ENCODE results near the gene TYSND1. TPM values are rescaled to one million over a fixed set of nuclear protein-coding genes. Genes with fewer than 3 reads are reported as not detected.
"Not testable (repeated sequence)": the region's sequence is repeated elsewhere in the genome, so short reads cannot be mapped to it uniquely, and the experiment has no call there.

Gene TYSND1
- total RNA-seq, 1 experiment from 2014 or later: 13.6 TPM

DNA sequence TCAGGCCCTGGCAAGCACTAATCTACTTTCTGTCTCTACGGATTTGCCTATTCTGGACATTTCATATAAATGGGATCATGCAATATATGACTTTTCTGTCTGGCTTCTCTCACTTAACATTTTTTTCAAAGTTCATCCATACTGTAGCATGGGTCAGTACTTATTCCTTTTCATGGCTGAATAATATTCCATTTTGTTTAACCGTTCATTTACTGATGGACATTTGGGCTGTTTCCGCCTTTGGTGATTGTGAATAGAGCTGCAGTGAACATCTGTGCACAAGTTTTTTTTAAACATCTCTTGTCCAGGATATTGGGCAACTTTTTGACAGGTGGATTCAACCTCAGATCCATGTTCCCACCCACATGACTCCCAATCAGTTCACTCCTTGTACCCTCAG lies 44.8 kb downstream of the TYSND1 start:
- Histone ChIP-seq H3K4me1 (ENCODE audit: control insufficient read depth in 1 of 2, insufficient read depth in 2 of 2, low read length in 2 of 2) (no peaks in the 10 kb centered on the region), H3K36me3 (ENCODE audit: control insufficient read depth in 1 of 2, insufficient read depth in 2 of 2, low read length in 2 of 2) (peaks cover 0 to 6% of the 10 kb centered on the region in 2 experiments; a peak in 2 of 4 replicates), H3K9me3 (ENCODE audit: control insufficient read depth in 1 of 2, insufficient read depth in 1 of 2, low read depth in 1 of 2, low read length in 2 of 2) (no peaks in the 10 kb centered on the region), H3K4me2 (ENCODE audit: low read length) (no peak overlapping the region), H4K20me1 (ENCODE audit: insufficient read depth) (no peaks in the 10 kb centered on the region), H2AFZ (ENCODE audit: low read depth, low read length, poor library complexity, severe bottlenecking) (no peak overlapping the region), H3K79me2 (ENCODE audit: insufficient read depth, low read length) (no peaks in the 10 kb centered on the region), H3K4me3 (replicated peaks in 1 of 2; ENCODE audit: low read depth in 1 of 2, low read length in 2 of 2) (no peak overlapping the region), H3K9me2 (ENCODE audit: insufficient read depth) (no peaks in the 10 kb centered on the region), H3K27ac (ENCODE audit: low read depth, low read length) (no peak overlapping the region), H3K27me3 (ENCODE audit: insufficient read depth, low read length) (no peaks in the 10 kb centered on the region), H3K9ac (ENCODE audit: low read length) (no peak overlapping the region)
- ATAC-seq (no peak), DNase-seq (ENCODE audit: low read depth, low spot score) (no peak)
- intact Hi-C loops (cut with micrococcal nuclease): no loop called here
- TF ChIP-seq SIN3A (IDR thresholded peaks at IDR 0.05; ENCODE audit: low read depth): no peak
- TF ChIP-seq, protein P1, sequence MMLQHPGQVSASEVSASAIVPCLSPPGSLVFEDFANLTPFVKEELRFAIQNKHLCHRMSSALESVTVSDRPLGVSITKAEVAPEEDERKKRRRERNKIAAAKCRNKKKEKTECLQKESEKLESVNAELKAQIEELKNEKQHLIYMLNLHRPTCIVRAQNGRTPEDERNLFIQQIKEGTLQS (IDR thresholded peaks at IDR 0.05): no peak
- no peak for TF ChIP-seq TCF7L2 (IDR thresholded peaks at IDR 0.05; ENCODE audit: borderline replicate concordance, extremely low read depth, insufficient read depth, insufficient read length)
- TF ChIP-seq ZNF274 (IDR thresholded peaks at IDR 0.05; ENCODE audit: low read depth, low read length): no peak
- TF ChIP-seq REST (IDR thresholded peaks at IDR 0.05; ENCODE audit: low read depth): no peak
- TF ChIP-seq CEBPB (IDR thresholded peaks at IDR 0.05; ENCODE audit: low read depth): no peak
- TF ChIP-seq ZFX (IDR thresholded peaks at IDR 0.05): no peak
- no peak for TF ChIP-seq FOSL1 (IDR thresholded peaks at IDR 0.05; ENCODE audit: low read depth)
- TF ChIP-seq YY1 (IDR thresholded peaks at IDR 0.05; ENCODE audit: extremely low read depth, insufficient replicate concordance, low read depth, low read length): no peak
- TF ChIP-seq SP1 (IDR thresholded peaks at IDR 0.05; ENCODE audit: low read depth): no peak
- RAD21 ChIA-PET (ENCODE audit: low non-redundant PET in 1 of 2, low total read pairs in 2 of 2, uncharacterized antibody in 2 of 2, unreplicated experiment in 2 of 2): no interaction called here
- CTCF ChIA-PET: no interaction called here
- BruUV-seq (replicated peaks): no TSS peak
- POLR2A ChIA-PET: no interaction called here

DNA sequence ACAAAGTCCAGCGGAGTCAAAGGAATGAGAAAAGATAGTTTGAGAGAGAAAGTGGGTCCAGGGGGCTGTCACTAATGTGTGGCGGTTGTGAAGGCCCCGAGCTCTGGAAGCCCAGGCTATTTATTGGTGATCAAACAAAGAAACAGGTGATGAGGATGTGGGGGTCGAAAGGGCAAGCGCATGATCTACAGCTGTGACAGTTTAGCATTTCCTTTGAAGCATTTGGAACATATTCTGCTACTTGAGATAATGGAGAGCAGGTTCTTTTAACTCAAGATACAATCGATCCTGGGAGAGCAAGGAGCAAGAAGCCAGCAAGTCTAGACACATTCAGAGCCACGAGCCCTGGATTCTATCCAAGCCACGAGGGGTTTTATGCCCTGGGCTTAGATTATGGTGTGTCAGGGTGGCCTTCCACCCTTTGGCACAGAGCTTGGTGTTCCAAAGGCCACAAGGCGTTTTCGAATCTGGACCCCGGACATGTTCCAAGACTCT lies 45.4 kb downstream of the TYSND1 start:
- RAD21 ChIA-PET (ENCODE audit: low non-redundant PET in 1 of 2, low total read pairs in 2 of 2, uncharacterized antibody in 2 of 2, unreplicated experiment in 2 of 2); H3K36me3 ChIP-seq (ENCODE audit: control insufficient read depth in 1 of 2, insufficient read depth in 2 of 2, low read length in 2 of 2): not testable (repeated sequence)

More for the DNA sequence above, 45.4 kb downstream of the TYSND1 start:
- H3K4me2 ChIP-seq (ENCODE audit: low read length); POLR2A ChIA-PET; CTCF ChIA-PET; H4K20me1 ChIP-seq (ENCODE audit: insufficient read depth); H3K9ac ChIP-seq (ENCODE audit: low read length); H3K9me3 ChIP-seq (ENCODE audit: control insufficient read depth in 1 of 2, insufficient read depth in 1 of 2, low read depth in 1 of 2, low read length in 2 of 2); H3K9me2 ChIP-seq (ENCODE audit: insufficient read depth); H3K4me1 ChIP-seq (ENCODE audit: control insufficient read depth in 1 of 2, insufficient read depth in 2 of 2, low read length in 2 of 2); DNase-seq (ENCODE audit: low read depth, low spot score); H3K4me3 ChIP-seq (replicated peaks in 1 of 2; ENCODE audit: low read depth in 1 of 2, low read length in 2 of 2); BruUV-seq (replicated peaks); H2AFZ ChIP-seq (ENCODE audit: low read depth, low read length, poor library complexity, severe bottlenecking); ATAC-seq; H3K79me2 ChIP-seq (ENCODE audit: insufficient read depth, low read length); H3K27ac ChIP-seq (ENCODE audit: low read depth, low read length); intact Hi-C loops (cut with micrococcal nuclease); H3K27me3 ChIP-seq (ENCODE audit: insufficient read depth, low read length): not testable (repeated sequence)

Measured in HCT116 (cell line).